Fibroblast of lung (primary cell): ENCODE data around the gene GRHPR. TPM values are rescaled to one million over a fixed set of nuclear protein-coding genes. Genes with fewer than 3 reads are reported as not detected.

Experiments used
- DNase-seq, 2 donors: peaks; one replicate each; pipeline versions ENCODE4 v3.0.0 to v3.0.0-alpha.2; 2010; ENCODE audit warnings: low read depth in 2 of 2
- H2AFZ ChIP-seq: 2 replicates; pipeline ENCODE4 v1.5.1; 2012; ENCODE audit warnings: low read length, control low read depth, inconsistent platforms
- H3K27ac ChIP-seq: 2 replicates; pipeline ENCODE4 v1.5.1; 2011; ENCODE audit warnings: low read length, control low read depth; ENCODE audit not compliant: insufficient read depth
- H3K27me3 ChIP-seq: 2 replicates; pipeline ENCODE4 v1.5.1; 2011; ENCODE audit warnings: mild to moderate bottlenecking, low read length; ENCODE audit not compliant: control insufficient read depth, insufficient read depth
- H3K36me3 ChIP-seq: 2 replicates; pipeline ENCODE4 v1.5.1; 2011; ENCODE audit warnings: low read length; ENCODE audit not compliant: control insufficient read depth, insufficient read depth
- H3K4me1 ChIP-seq: 2 replicates; pipeline ENCODE4 v1.5.1; 2011; ENCODE audit warnings: low read length; ENCODE audit not compliant: control insufficient read depth, insufficient read depth; ENCODE audit errors: extremely low read depth
- H3K4me2 ChIP-seq: 2 replicates; pipeline ENCODE4 v1.5.1; 2011; ENCODE audit warnings: low read length, control low read depth; ENCODE audit not compliant: insufficient read depth; ENCODE audit errors: extremely low read depth
- H3K4me3 ChIP-seq, 4 experiments: fragments of 200-600 bp in 1 of 4; sonication (generic) in 1 of 4; replicated peaks in 1 of 4; 2 replicates each; pipeline ENCODE4 v1.5.1; 2011 to 2016; ENCODE audit warnings: low read length in 4 of 4, low read depth in 3 of 4, mild to moderate bottlenecking in 3 of 4, control low read depth in 2 of 4, inconsistent platforms in 1 of 4, mixed read lengths in 1 of 4; ENCODE audit not compliant: insufficient read depth in 1 of 4; ENCODE audit errors: control extremely low read depth in 1 of 4
- H3K79me2 ChIP-seq: 2 replicates; pipeline ENCODE4 v1.5.1; 2012; ENCODE audit warnings: mild to moderate bottlenecking, low read length, inconsistent platforms; ENCODE audit not compliant: control insufficient read depth, insufficient read depth
- H3K9ac ChIP-seq: 2 replicates; pipeline ENCODE4 v1.5.1; 2011; ENCODE audit warnings: mild to moderate bottlenecking, low read length, control low read depth; ENCODE audit not compliant: insufficient read depth
- H3K9me3 ChIP-seq: 2 replicates; pipeline ENCODE4 v1.5.1; 2012; ENCODE audit warnings: low read depth, low read length; ENCODE audit not compliant: control insufficient read depth, insufficient read depth
- H4K20me1 ChIP-seq: 2 replicates; pipeline ENCODE4 v1.5.1; 2011; ENCODE audit warnings: low read length; ENCODE audit not compliant: control insufficient read depth, insufficient read depth; ENCODE audit errors: extremely low read depth
- EZH2 ChIP-seq: IDR thresholded peaks from 2 replicates; pipeline ENCODE4 v1.5.1; 2012; ENCODE audit warnings: low read length, control low read depth, mild to moderate bottlenecking; ENCODE audit errors: missing control alignments
- polyA plus RNA-seq, 2 donors: library from polyadenylated mRNA; depleted of rRNA in 1 of 2; stranded (reverse) in 1 of 2; unstranded in 1 of 2; fragments of >200 nt; gene quantifications; 2 replicates each; pipeline ENCODE4 v1.2.1, GENCODE V29; 2011 to 2012; ENCODE audit warnings: missing spikeins in 1 of 2
- total RNA-seq: library from RNA; depleted of rRNA; stranded (reverse); fragments of >200 nt; gene quantifications from 2 replicates; pipeline ENCODE4 v1.2.1, GENCODE V29; 2014
- TF ChIP-seq, protein P1 (sequence below), 2 donors: IDR thresholded peaks in 1 of 2; conservative IDR thresholded peaks in 1 of 2; 1 replicate in 1 of 2; 2 replicates in 1 of 2; pipeline ENCODE4 v1.5.1; 2011 to 2012; ENCODE audit warnings: low read length in 2 of 2, control low read depth in 1 of 2, inconsistent platforms in 1 of 2, low read depth in 1 of 2, mild to moderate bottlenecking in 1 of 2

GRHPR gene
- total and polyA plus RNA-seq, 2 donors (not counting 1 experiment from before 2014, with no cell fraction given), result 107 to 108 TPM

GRCh38 chr9:37419204-37419603, 3.3 kb upstream of the GRHPR start:
- Histone ChIP-seq H3K79me2 (peaks cover 17% of the 10 kb centered on the region), H3K27me3 (no peaks in the 10 kb centered on the region), H3K4me3 (no peak overlapping the region), H3K9me3 (no peaks in the 10 kb centered on the region), H3K9ac (no peak overlapping the region), H3K4me1 (peaks cover 10% of the 10 kb centered on the region), H3K4me2 (no peak overlapping the region), H3K27ac (no peak overlapping the region), H3K36me3 (no peaks in the 10 kb centered on the region), H4K20me1 (no peaks in the 10 kb centered on the region), H2AFZ (no peak overlapping the region)
- TF ChIP-seq, protein P1, sequence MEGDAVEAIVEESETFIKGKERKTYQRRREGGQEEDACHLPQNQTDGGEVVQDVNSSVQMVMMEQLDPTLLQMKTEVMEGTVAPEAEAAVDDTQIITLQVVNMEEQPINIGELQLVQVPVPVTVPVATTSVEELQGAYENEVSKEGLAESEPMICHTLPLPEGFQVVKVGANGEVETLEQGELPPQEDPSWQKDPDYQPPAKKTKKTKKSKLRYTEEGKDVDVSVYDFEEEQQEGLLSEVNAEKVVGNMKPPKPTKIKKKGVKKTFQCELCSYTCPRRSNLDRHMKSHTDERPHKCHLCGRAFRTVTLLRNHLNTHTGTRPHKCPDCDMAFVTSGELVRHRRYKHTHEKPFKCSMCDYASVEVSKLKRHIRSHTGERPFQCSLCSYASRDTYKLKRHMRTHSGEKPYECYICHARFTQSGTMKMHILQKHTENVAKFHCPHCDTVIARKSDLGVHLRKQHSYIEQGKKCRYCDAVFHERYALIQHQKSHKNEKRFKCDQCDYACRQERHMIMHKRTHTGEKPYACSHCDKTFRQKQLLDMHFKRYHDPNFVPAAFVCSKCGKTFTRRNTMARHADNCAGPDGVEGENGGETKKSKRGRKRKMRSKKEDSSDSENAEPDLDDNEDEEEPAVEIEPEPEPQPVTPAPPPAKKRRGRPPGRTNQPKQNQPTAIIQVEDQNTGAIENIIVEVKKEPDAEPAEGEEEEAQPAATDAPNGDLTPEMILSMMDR (conservative IDR thresholded peaks at IDR 0.05 in 1 of 2, IDR thresholded peaks at IDR 0.05 in 1 of 2; ENCODE audit: low read depth in 1 of 2, low read length in 2 of 2), result no peak
- no peak for TF ChIP-seq EZH2
- no peak for DNase-seq

GRCh38 chr9:37420271-37421215, 2.0 kb upstream of the GRHPR start:
- Histone ChIP-seq H3K79me2 (peaks cover 29% of the 10 kb centered on the region), H3K9ac (no peak overlapping the region), H4K20me1 (no peaks in the 10 kb centered on the region), H3K4me2 (no peak overlapping the region), H3K27me3 (no peaks in the 10 kb centered on the region), H3K4me3 (no peak overlapping the region), H3K9me3 (no peaks in the 10 kb centered on the region), H2AFZ (no peak overlapping the region), H3K4me1 (peaks cover 10% of the 10 kb centered on the region), H3K27ac (no peak overlapping the region), H3K36me3 (no peaks in the 10 kb centered on the region)
- TF ChIP-seq, protein P1 (conservative IDR thresholded peaks at IDR 0.05 in 1 of 2, IDR thresholded peaks at IDR 0.05 in 1 of 2; ENCODE audit: low read depth in 1 of 2, low read length in 2 of 2), result no peak
- TF ChIP-seq EZH2, result no peak
- DNase-seq, result no peak

GRCh38 chr9:37421914-37422288, 595 bp upstream of the GRHPR start:
- H3K9me3 ChIP-seq, result no peaks in the 10 kb centered on the region
- H3K4me2 ChIP-seq, result peak overlapping the region; percentile 84
- H3K27ac ChIP-seq, result peak overlapping the region; percentile 89
- peaks cover 32% of the 10 kb centered on the region for H3K79me2 ChIP-seq
- H3K9ac ChIP-seq, result peak overlapping the region; percentile 84
- DNase-seq, result peak in 1 of 2 donors; percentile 20
- no peaks in the 10 kb centered on the region for H3K27me3 ChIP-seq
- H3K36me3 ChIP-seq, result peaks cover 3% of the 10 kb centered on the region
- peak overlapping the region; percentile 79 to 96 (median 88) for H3K4me3 ChIP-seq
- peak overlapping the region; percentile 94 for H2AFZ ChIP-seq
- TF ChIP-seq EZH2, result no peak
- TF ChIP-seq, protein P1 (conservative IDR thresholded peaks at IDR 0.05 in 1 of 2, IDR thresholded peaks at IDR 0.05 in 1 of 2; ENCODE audit: low read depth in 1 of 2, low read length in 2 of 2), result no peak
- no peaks in the 10 kb centered on the region for H4K20me1 ChIP-seq
- peaks cover 10% of the 10 kb centered on the region for H3K4me1 ChIP-seq
